DMS114 treated with DMSO at 0.1 percent for 48 hours (cell line): ENCODE data around the gene PIK3IP1.
A peak's percentile ranks its signal among the peaks of the same experiment; 100 is the strongest.

Experiments
- DNase-seq: peaks from one replicate; lab custom pipeline; 2025; ENCODE audit not compliant: unreplicated experiment; lab: John Stamatoyannopoulos, UW

PIK3IP1 gene

GRCh38 chr22:31279821-31280505 lies 12.3 kb downstream of the PIK3IP1 start:
- no peak for DNase-seq

GRCh38 chr22:31279327-31279669 lies 13.0 kb downstream of the PIK3IP1 start:
- no peak for DNase-seq

DNA sequence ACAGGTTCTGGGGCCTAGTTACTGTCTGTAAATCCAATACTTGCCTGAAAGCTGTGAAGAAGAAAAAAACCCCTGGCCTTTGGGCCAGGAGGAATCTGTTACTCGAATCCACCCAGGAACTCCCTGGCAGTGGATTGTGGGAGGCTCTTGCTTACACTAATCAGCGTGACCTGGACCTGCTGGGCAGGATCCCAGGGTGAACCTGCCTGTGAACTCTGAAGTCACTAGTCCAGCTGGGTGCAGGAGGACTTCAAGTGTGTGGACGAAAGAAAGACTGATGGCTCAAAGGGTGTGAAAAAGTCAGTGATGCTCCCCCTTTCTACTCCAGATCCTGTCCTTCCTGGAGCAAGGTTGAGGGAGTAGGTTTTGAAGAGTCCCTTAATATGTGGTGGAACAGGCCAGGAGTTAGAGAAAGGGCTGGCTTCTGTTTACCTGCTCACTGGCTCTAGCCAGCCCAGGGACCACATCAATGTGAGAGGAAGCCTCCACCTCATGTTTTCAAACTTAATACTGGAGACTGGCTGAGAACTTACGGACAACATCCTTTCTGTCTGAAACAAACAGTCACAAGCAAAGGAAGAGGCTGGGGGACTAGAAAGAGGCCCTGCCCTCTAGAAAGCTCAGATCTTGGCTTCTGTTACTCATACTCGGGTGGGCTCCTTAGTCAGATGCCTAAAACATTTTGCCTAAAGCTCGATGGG lies 13.5 kb downstream of the PIK3IP1 start:
- no peak for DNase-seq

DNA sequence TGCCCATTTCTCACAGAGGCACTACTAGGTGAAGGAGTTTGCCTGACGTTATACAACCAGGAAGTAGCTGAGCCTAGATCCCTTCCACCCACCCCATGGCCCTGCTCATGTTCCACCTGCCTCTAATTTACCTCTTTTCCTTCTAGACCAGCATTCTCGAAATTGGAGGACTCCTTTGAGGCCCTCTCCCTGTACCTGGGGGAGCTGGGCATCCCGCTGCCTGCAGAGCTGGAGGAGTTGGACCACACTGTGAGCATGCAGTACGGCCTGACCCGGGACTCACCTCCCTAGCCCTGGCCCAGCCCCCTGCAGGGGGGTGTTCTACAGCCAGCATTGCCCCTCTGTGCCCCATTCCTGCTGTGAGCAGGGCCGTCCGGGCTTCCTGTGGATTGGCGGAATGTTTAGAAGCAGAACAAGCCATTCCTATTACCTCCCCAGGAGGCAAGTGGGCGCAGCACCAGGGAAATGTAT lies 14.1 kb downstream of the PIK3IP1 start:
- DNase-seq, result no peak

DNA sequence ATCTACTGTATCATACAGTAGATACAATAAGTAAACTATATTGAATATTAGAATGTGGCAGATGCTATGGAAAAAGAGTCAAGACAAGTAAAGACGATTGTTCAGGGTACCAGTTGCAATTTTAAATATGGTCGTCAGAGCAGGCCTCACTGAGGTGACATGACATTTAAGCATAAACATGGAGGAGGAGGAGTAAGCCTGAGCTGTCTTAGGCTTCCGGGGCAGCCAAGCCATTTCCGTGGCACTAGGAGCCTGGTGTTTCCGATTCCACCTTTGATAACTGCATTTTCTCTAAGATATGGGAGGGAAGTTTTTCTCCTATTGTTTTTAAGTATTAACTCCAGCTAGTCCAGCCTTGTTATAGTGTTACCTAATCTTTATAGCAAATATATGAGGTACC lies 14.5 kb downstream of the PIK3IP1 start:
- DNase-seq, result no peak

DNA sequence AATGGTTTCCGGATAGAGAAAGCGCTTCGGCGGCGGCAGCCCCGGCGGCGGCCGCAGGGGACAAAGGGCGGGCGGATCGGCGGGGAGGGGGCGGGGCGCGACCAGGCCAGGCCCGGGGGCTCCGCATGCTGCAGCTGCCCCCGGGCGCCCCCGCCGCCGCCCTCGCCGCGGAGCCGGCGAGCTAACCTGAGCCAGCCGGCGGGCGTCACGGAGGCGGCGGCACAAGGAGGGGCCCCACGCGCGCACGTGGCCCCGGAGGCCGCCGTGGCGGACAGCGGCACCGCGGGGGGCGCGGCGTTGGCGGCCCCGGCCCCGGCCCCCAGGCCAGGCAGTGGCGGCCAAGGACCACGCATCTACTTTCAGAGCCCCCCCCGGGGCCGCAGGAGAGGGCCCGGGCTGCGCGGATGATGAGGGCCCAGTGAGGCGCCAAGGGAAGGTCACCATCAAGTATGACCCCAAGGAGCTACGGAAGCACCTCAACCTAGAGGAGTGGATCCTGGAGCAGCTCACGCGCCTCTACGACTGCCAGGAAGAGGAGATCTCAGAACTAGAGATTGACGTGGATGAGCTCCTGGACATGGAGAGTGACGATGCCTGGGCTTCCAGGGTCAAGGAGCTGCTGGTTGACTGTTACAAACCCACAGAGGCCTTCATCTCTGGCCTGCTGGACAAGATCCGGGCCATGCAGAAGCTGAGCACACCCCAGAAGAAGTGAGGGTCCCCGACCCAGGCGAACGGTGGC lies 15.7 kb downstream of the PIK3IP1 start:
- DNase-seq, result no peak

- no peak for DNase-seq
These were observed 16.7 kb downstream of the PIK3IP1 start for GRCh38 chr22:31275576-31275975.

DNA sequence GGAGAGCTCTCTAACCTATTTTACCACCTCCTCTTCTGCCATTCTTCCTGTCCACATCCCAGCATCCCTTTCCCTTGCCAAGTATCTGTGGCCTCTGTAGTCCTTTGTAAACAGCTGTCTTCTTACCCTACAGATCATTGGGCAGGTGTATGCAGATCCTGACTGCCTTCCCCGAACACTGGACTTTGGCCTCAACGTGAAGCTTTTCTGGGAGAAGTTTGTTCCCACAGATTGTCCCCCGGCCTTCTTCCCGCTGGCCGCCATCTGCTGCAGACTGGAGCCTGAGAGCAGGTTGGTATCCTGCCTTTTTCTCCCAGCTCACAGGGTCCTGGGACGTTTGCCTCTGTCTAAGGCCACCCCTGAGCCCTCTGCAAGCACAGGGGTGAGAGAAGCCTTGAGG lies 17.3 kb downstream of the PIK3IP1 start:
- no peak for DNase-seq

- DNase-seq, result no peak
These were observed 18.3 kb downstream of the PIK3IP1 start for GRCh38 chr22:31274017-31274416.

DNA sequence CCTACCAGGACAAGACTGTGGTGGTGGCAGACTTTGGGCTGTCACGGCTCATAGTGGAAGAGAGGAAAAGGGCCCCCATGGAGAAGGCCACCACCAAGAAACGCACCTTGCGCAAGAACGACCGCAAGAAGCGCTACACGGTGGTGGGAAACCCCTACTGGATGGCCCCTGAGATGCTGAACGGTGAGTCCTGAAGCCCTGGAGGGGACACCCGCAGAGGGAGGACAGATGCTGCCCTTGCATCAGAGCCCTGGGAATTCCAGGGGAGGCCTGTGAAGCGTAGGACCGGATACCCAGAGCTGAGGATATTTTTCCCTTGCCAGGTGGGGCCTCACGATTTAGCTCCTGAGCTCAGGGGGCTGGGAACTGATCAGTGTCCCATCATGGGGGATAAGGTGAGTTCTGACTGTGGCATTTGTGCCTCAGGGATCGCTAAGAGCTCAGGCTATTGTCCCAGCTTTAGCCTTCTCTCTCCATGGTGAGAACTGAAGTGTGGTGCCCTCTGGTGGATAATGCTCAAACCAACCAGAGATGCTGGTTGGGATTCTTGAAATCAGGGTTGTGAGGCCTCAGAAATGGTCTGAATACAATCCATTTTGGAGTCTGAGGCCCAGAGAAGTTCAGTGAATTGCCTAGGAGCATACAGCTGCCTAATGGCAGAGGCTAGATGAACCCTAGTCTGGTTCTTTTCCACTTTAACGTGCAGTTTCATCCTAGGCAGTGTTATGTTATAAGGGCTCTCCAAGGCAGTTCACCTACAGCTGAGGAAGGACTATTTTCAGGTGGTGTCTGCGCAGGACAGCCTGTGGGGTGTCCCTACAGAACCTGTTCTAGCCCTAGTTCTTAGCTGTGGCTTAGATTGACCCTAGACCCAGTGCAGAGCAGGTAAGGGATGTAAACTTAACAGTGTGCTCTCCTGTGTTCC lies 19.5 kb downstream of the PIK3IP1 start:
- peak; percentile 46 for DNase-seq

- no peak for DNase-seq
These were observed 20.8 kb downstream of the PIK3IP1 start for GRCh38 chr22:31271485-31271884.

DNA sequence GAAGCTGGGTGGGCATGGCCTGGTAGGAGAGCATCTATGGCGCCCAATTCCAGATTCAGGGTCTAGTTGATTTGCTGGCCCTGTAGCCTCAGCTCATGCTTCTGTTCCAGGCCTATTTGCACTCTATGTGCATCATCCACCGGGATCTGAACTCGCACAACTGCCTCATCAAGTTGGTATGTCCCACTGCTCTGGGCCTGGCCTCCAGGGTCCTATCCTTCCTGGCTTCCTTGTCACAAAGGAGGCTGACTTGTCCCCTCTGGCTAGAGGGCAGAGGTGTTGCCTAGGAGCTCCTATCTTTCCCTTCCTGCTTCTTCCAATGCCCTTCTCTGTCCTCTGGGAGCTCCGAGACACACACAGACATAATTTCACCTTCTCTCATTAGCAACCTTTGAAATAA lies 21.3 kb downstream of the PIK3IP1 start:
- no peak for DNase-seq

- DNase-seq, result no peak
These were observed 22.3 kb downstream of the PIK3IP1 start for GRCh38 chr22:31269892-31270579.

DNA sequence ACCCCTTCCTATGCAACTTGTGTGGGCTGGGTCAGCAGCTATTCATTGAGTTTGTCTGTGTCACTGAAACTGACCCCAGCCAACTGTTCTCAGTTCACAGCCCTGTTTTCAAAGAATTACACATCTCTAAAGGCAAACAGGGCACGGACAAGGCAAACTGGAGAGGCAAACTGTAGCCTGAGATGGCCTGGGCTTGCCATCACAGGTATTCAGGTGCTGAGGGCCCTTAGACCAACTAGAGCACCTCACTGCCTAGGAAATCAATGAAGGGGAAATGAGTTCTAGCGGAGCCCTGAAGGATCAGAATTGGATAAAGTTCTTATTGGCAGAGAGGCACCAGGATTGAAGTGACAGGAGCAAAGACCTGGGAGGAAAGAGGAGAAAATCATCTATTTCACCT lies 24.0 kb downstream of the PIK3IP1 start:
- no peak for DNase-seq

GRCh38 chr22:31263896-31264640 lies 28.2 kb downstream of the PIK3IP1 start:
- no peak for DNase-seq

GRCh38 chr22:31262312-31263133 lies 29.8 kb downstream of the PIK3IP1 start:
- no peak for DNase-seq

- DNase-seq, result no peak
These were observed 31.8 kb downstream of the PIK3IP1 start for GRCh38 chr22:31260474-31260856.

- no peak for DNase-seq
These were observed 32.4 kb downstream of the PIK3IP1 start for GRCh38 chr22:31259798-31260473.
